Ishikawa (cell line): ENCODE results near the gene NEO1.

Experiments used
- CEBPB ChIP-seq: IDR thresholded peaks from 2 replicates; pipeline ENCODE4 v1.6.1; 2012
- CREB1 ChIP-seq: IDR thresholded peaks from 2 replicates; pipeline ENCODE4 v1.6.1; 2012; ENCODE audit warnings: low read depth
- EGR1 ChIP-seq: IDR thresholded peaks from 2 replicates; pipeline ENCODE4 v1.6.1; 2012
- EP300 ChIP-seq: IDR thresholded peaks from 2 replicates; pipeline ENCODE4 v1.6.1; 2012; ENCODE audit warnings: borderline replicate concordance
- FOXM1 ChIP-seq: IDR thresholded peaks from 2 replicates; pipeline ENCODE4 v1.6.1; 2012; ENCODE audit warnings: low read depth, borderline replicate concordance
- NFIC ChIP-seq: IDR thresholded peaks from 2 replicates; pipeline ENCODE4 v1.6.1; 2012
- RAD21 ChIP-seq: IDR thresholded peaks from 2 replicates; pipeline ENCODE4 v1.6.1; 2012; ENCODE audit warnings: low read depth
- REST ChIP-seq: IDR thresholded peaks from 2 replicates; pipeline ENCODE4 v1.6.1; 2012; ENCODE audit warnings: low read depth, mild to moderate bottlenecking
- TAF1 ChIP-seq: IDR thresholded peaks from 2 replicates; pipeline ENCODE4 v1.6.1; 2012; ENCODE audit warnings: low read depth, mild to moderate bottlenecking
- TCF12 ChIP-seq: IDR thresholded peaks from 2 replicates; pipeline ENCODE4 v1.6.1; 2012; ENCODE audit warnings: low read depth
- TEAD4 ChIP-seq: IDR thresholded peaks from 2 replicates; pipeline ENCODE4 v1.6.1; 2012
- YY1 ChIP-seq: IDR thresholded peaks from 2 replicates; pipeline ENCODE4 v1.6.1; 2012; ENCODE audit warnings: low read depth
- ZBTB7A ChIP-seq: IDR thresholded peaks from 2 replicates; pipeline ENCODE4 v1.6.1; 2012; ENCODE audit warnings: low read depth
- TF ChIP-seq, protein P1 (sequence below): IDR thresholded peaks from 2 replicates; pipeline ENCODE4 v1.6.1; 2012
- TF ChIP-seq, protein P2 (sequence below): IDR thresholded peaks from 2 replicates; pipeline ENCODE4 v1.6.1; 2012

NEO1 gene

DNA sequence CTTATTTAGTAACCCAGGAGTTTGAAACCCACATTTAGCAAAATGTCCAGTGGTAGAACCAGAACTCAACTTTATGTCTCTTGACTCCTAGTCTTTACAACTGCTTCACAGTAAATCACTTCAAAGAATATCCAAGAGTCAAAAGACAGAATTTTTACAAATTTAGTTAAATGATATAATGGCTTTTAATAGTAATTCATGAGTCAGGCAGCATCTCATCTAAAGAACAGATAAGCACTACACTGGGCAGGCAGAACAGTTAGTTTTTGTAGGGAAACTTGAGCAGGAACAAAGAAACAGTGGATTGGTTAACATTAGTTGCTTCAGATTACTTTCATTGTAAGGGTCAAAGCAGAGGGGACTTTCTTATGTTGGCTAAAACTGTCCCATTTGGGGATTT lies 120.2 kb downstream of the NEO1 start:
- TF ChIP-seq TEAD4 (no peak), ZBTB7A (no peak), FOXM1 (no peak), CEBPB (no peak), EP300 (no peak), RAD21 (no peak), TCF12 (no peak), TAF1 (no peak), NFIC (no peak), EGR1 (no peak), YY1 (no peak)
- TF ChIP-seq, protein P1, sequence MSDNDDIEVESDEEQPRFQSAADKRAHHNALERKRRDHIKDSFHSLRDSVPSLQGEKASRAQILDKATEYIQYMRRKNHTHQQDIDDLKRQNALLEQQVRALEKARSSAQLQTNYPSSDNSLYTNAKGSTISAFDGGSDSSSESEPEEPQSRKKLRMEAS = no peak

DNA sequence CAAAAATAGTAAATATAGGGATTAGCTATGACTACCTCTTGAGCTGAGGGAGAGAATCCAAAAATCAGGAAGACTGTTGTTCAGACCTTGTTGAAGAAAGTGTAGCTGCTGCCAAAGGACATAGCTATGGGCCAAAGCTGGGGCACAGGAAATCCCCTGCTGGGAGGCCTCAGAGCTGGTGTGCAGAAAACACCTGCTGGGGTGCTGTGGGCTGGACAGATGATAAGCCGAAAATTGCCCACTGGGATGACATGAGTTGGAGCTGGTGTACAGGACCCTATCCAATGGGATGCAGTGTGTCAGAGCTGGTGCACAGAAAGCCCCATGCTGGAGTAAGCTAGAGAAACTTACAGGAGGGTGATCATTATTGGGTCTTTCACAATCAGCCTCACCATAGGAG lies 121.9 kb downstream of the NEO1 start:
- no peak for TF ChIP-seq EP300

DNA sequence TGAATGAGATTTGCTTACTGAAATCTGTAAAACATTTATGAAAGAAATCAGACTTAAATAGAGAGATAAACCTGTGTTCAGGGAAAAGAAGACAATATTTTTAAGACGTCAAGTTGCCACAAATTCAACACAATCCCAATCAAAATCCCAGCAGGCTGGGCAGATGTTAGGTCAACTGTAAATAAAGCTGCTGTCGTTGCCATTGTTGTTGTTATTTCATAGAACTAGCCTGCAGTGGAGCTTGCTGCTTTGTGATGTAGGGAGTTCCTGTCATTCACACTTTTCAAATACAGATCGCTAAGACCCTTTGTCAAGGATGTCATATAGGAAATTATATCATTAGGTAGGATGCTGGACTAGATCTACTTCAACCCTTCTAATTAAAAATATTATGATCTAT lies 123.1 kb downstream of the NEO1 start:
- TF ChIP-seq, protein P2, sequence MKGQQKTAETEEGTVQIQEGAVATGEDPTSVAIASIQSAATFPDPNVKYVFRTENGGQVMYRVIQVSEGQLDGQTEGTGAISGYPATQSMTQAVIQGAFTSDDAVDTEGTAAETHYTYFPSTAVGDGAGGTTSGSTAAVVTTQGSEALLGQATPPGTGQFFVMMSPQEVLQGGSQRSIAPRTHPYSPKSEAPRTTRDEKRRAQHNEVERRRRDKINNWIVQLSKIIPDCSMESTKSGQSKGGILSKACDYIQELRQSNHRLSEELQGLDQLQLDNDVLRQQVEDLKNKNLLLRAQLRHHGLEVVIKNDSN = no peak
- no peak for TF ChIP-seq TEAD4
- no peak for TF ChIP-seq TAF1
- no peak for TF ChIP-seq REST
- no peak for TF ChIP-seq FOXM1
- TF ChIP-seq EP300 = no peak
- TF ChIP-seq RAD21 = no peak
- TF ChIP-seq TCF12 = no peak
- TF ChIP-seq NFIC = no peak
- no peak for TF ChIP-seq ZBTB7A
- TF ChIP-seq EGR1 = no peak
- TF ChIP-seq, protein P1 = no peak
- no peak for TF ChIP-seq CEBPB
- no peak for TF ChIP-seq CREB1

GRCh38 chr15:73176598-73176997 lies 124.3 kb downstream of the NEO1 start:
- TF ChIP-seq FOXM1 = no peak
- TF ChIP-seq, protein P1 = no peak
- TF ChIP-seq RAD21 = no peak
- no peak for TF ChIP-seq CREB1
- TF ChIP-seq, protein P2 = no peak
- no peak for TF ChIP-seq ZBTB7A
- no peak for TF ChIP-seq REST
- TF ChIP-seq NFIC = no peak
- no peak for TF ChIP-seq EGR1
- TF ChIP-seq YY1 = no peak
- TF ChIP-seq TEAD4 = no peak
- no peak for TF ChIP-seq CEBPB
- TF ChIP-seq EP300 = no peak
- TF ChIP-seq TCF12 = no peak
- TF ChIP-seq TAF1 = no peak

DNA sequence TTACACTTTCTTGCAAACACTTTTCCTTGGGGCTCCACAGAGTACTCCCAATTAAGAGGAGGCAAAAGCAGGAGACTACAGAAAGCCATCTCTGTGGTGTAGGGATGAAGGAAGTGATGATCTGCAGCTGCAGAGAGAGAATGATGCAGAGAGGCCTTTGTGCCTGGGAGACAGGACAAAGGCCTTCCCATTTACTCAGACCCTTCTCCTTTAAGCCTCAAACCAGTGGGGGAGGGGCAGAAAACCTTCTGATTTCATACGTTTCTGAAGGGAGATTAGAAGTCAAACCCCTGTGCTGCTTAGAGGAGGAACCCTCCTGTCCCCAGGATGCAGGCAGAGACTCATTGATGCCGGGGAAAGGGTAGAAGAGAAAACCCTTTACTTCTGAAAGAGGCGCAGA lies 130.8 kb downstream of the NEO1 start:
- no peak for TF ChIP-seq EGR1
- no peak for TF ChIP-seq FOXM1
- no peak for TF ChIP-seq YY1
- TF ChIP-seq, protein P1 = no peak
- TF ChIP-seq TEAD4 = no peak
- no peak for TF ChIP-seq RAD21
- no peak for TF ChIP-seq CEBPB
- no peak for TF ChIP-seq TAF1
- TF ChIP-seq, protein P2 = no peak
- no peak for TF ChIP-seq CREB1
